Calu3 (cell line): ENCODE results near the gene ADH1A. TPM values are rescaled to one million over a fixed set of nuclear protein-coding genes. Genes with fewer than 3 reads are reported as not detected.

ENCODE experiments used
- BruUV-seq: library from RNA; stranded (reverse); fragments of 400-500 nt; replicated peaks from 2 replicates; lab custom pipeline; 2021; lab: Mats Ljungman, UMichigan
- CTCF ChIA-PET: fragments of 300-600 bp; sonication (Branson Sonifier 250); formaldehyde crosslinking; loops from one replicate; lab custom pipeline; 2022; ENCODE audit warnings: antibody characterized with exemption; lab: Charles Lee
- DNase-seq: peaks from one replicate; pipeline ENCODE4 v3.0.0; 2022
- H3K27ac Mint-ChIP-seq: one replicate; pipeline ENCODE4 v1.8.0; 2022; ENCODE audit warnings: mixed read lengths; ENCODE audit not compliant: unreplicated experiment
- H3K27me3 Mint-ChIP-seq: one replicate; pipeline ENCODE4 v1.8.0; 2022; ENCODE audit warnings: mixed read lengths; ENCODE audit not compliant: unreplicated experiment
- H3K36me3 Mint-ChIP-seq: one replicate; pipeline ENCODE4 v1.8.0; 2022; ENCODE audit warnings: mild to moderate bottlenecking, moderate library complexity, mixed read lengths; ENCODE audit not compliant: insufficient read depth, unreplicated experiment
- H3K4me1 Mint-ChIP-seq: one replicate; pipeline ENCODE4 v1.8.0; 2022; ENCODE audit warnings: mild to moderate bottlenecking, low read depth, mixed read lengths; ENCODE audit not compliant: unreplicated experiment
- H3K4me3 Mint-ChIP-seq: one replicate; pipeline ENCODE4 v1.8.0; 2022; ENCODE audit warnings: mild to moderate bottlenecking, low read depth, moderate library complexity, mixed read lengths; ENCODE audit not compliant: unreplicated experiment
- H3K9me3 Mint-ChIP-seq: one replicate; pipeline ENCODE4 v1.8.0; 2022; ENCODE audit warnings: low read depth, mixed read lengths; ENCODE audit not compliant: unreplicated experiment
- CTCF ChIP-seq: fragments of 200-600 bp; IDR thresholded peaks from one replicate; pipeline ENCODE4 v1.8.0; 2022; ENCODE audit warnings: antibody characterized with exemption; ENCODE audit not compliant: unreplicated experiment
- intact Hi-C: fragments of 100-400 bp; cut with micrococcal nuclease; formaldehyde crosslinking; loops from one replicate; pipeline ENCODE4 v1.10.0; 2022; ENCODE audit not compliant: unreplicated experiment
- total RNA-seq: library from RNA; stranded (reverse); gene quantifications from 2 replicates; pipeline ENCODE4 v1.2.3, GENCODE V29; 2022

The ADH1A gene
- total RNA-seq, 1 experiment from 2014 or later: not detected

DNA sequence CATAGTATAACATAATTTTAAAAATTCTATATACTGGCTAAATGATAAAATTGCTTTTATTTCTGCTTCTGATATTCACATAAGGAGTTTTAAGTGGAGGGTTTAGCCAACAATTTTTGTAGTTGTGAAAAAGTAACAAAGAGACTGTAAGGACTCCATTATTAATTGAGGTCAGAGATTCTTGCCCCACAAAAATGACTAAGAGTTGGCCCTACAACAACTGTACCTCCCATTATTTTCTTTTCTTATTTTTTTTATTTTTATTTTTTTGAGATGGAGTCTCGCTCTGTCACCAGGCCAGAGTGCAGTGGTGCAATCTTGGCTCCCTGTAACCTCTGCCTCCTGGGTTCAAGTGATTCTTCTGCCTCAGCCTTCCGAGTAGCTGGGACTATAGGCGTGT, 39.9 kb upstream of the ADH1A start:
- intact Hi-C loops: no loop called here
- CTCF ChIA-PET: no interaction called here

GRCh38 chr4:99329876-99330275, 39.1 kb upstream of the ADH1A start:
- TF ChIP-seq CTCF: no peak
- no peaks in the 10 kb centered on the region for H3K9me3 Mint-ChIP-seq
- DNase-seq: no peak
- H3K4me1 Mint-ChIP-seq: no peaks in the 10 kb centered on the region
- H3K36me3 Mint-ChIP-seq: no peaks in the 10 kb centered on the region
- BruUV-seq: no TSS peak
- H3K27ac Mint-ChIP-seq: no peak overlapping the region
- CTCF ChIA-PET: no interaction called here
- no peak overlapping the region for H3K4me3 Mint-ChIP-seq
- no peaks in the 10 kb centered on the region for H3K27me3 Mint-ChIP-seq
- intact Hi-C loops: no loop called here

More for the DNA sequence above, 39.9 kb upstream of the ADH1A start:
- H3K4me1 Mint-ChIP-seq: no peaks in the 10 kb centered on the region
- no peak overlapping the region for H3K4me3 Mint-ChIP-seq
- no peak overlapping the region for H3K27ac Mint-ChIP-seq
- H3K36me3 Mint-ChIP-seq: no peaks in the 10 kb centered on the region
- no peak for TF ChIP-seq CTCF
- H3K27me3 Mint-ChIP-seq: no peaks in the 10 kb centered on the region
- no peaks in the 10 kb centered on the region for H3K9me3 Mint-ChIP-seq
- BruUV-seq: no TSS peak
- no peak for DNase-seq

DNA sequence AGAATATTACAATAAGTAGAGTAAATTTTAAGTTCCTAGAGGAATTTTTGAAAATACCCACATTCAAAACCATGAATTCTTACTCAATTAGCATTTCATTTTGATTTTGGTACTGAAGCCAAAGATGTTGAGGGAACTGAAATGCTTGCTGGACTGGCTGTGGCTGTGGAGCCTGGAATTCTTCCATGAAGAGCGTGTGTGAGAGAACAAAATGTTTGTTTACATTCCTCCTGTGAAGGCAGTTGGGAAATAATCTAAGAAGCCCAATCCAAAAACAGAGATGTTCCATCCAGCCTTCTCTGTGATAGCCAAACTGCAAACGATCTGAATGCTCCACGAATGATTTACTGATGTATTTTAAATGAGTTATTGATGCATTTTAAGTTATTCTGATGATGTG, 34.2 kb upstream of the ADH1A start:
- no TSS peak for BruUV-seq
- H3K4me3 Mint-ChIP-seq: no peak overlapping the region

DNA sequence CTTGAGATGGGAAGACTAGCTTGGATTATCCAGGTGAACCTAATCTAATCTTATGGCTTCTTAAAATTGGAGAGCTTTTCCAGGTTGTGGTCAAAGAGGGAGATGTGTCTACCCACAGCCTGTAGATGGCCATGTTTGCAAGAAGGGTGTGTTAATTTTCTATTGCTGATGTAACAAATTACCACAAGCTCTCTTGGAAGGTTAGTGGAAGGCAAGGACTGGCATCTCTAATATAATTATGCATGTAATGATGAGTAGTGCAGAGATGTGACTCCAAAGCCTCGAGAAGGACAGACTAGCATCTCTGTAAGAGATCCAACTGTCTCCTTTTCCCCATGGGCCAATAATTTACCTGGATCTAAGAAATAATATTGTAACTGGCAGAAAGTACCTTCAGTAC, 33.6 kb upstream of the ADH1A start:
- no TSS peak for BruUV-seq
- CTCF ChIA-PET: no interaction called here
- intact Hi-C loops: no loop called here
- Mint-ChIP-seq H3K27me3 (no peaks in the 10 kb centered on the region), H3K4me1 (no peaks in the 10 kb centered on the region), H3K36me3 (no peaks in the 10 kb centered on the region), H3K9me3 (no peaks in the 10 kb centered on the region), H3K4me3 (no peak overlapping the region), H3K27ac (no peak overlapping the region)
- no peak for TF ChIP-seq CTCF
- DNase-seq: no peak

More for the DNA sequence above, 34.2 kb upstream of the ADH1A start:
- CTCF ChIA-PET: no interaction called here
- Mint-ChIP-seq H3K27ac (no peak overlapping the region), H3K4me1 (no peaks in the 10 kb centered on the region), H3K27me3 (no peaks in the 10 kb centered on the region), H3K36me3 (no peaks in the 10 kb centered on the region), H3K9me3 (no peaks in the 10 kb centered on the region)
- no peak for TF ChIP-seq CTCF
- intact Hi-C loops: no loop called here
- DNase-seq: no peak
